CD4-positive, alpha-beta T cell treated with Interleukin-21 for 1 hour (primary cell): ENCODE results near the gene OSBPL7.
"Not testable (repeated sequence)": the region's sequence is repeated elsewhere in the genome, so short reads cannot be mapped to it uniquely, and the experiment has no call there.

Experiments used
- DNase-seq: peaks from one replicate; pipeline ENCODE4 v3.0.0-alpha.2; 2020

OSBPL7 gene

DNA sequence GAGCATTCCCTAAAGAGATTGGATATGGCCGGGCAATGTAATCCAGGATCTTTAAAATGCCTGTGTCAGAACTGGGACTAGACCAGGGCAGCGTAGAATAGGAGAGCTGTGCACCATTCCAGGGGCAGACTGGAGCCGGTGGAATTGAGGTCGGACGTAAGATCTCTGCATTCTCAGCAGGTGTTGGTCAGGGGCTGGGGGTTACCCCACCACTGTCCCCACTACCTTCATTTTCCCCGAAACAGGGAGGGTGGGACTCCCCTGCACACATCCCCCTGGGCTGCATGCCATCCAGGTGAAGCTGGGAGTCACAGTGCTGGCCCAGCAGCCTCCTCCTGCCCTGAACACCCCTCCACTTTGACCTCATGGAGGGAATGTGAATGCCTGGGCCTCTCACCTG, 17.8 kb downstream of the OSBPL7 start:
- no peak for DNase-seq

GRCh38 chr17:47803201-47803600, 18.4 kb downstream of the OSBPL7 start:
- no peak for DNase-seq

GRCh38 chr17:47802341-47803022, 19.1 kb downstream of the OSBPL7 start:
- DNase-seq = peak; percentile 69

GRCh38 chr17:47801906-47802305, 19.7 kb downstream of the OSBPL7 start:
- no peak for DNase-seq

GRCh38 chr17:47801176-47801765, 20.3 kb downstream of the OSBPL7 start:
- no peak for DNase-seq

DNA sequence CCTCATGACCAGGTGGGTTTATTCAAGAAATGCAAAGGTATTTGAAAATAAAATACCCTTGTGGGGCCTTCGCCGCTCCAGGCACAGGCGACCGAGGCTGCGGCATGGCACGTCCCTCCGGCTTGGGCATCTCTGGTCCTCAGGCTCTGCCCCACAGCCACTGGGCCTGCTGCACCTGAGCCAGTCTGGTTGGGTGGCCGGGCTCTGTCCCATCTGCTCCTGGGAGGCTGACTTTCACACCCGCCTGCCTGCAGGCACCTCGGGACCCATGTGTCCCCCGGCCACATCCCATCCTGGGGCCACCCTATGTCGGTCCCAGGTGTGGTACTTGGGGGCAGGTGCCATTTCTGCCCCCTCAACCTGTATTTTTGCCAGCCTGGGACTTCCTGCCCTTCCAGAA, 20.9 kb downstream of the OSBPL7 start:
- DNase-seq = no peak

GRCh38 chr17:47797797-47798196, 23.8 kb downstream of the OSBPL7 start:
- DNase-seq = no peak

- no peak for DNase-seq
These were observed 28.6 kb downstream of the OSBPL7 start for GRCh38 chr17:47792979-47793378.

- no peak for DNase-seq
These were observed 29.1 kb downstream of the OSBPL7 start for GRCh38 chr17:47792457-47792856.

DNA sequence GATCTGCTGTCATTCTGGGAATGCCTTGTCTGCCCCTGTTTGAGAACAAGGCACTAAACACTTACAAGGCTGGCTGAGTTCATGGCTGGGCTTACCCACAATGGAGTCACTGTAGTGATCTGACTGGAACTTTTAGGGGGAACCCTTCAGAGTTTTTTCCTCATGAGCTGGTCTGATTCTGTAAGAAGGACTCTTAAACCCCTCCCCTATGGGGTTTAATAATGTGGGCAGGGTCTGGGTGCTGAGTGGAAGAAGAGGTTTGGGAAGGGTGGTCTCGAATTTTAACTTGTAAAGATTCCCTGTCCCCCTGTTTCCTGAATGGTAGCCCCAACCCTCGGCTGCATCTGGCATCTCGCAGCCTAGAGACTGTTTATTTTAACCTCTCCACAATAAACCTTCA, 30.6 kb downstream of the OSBPL7 start:
- no peak for DNase-seq

DNA sequence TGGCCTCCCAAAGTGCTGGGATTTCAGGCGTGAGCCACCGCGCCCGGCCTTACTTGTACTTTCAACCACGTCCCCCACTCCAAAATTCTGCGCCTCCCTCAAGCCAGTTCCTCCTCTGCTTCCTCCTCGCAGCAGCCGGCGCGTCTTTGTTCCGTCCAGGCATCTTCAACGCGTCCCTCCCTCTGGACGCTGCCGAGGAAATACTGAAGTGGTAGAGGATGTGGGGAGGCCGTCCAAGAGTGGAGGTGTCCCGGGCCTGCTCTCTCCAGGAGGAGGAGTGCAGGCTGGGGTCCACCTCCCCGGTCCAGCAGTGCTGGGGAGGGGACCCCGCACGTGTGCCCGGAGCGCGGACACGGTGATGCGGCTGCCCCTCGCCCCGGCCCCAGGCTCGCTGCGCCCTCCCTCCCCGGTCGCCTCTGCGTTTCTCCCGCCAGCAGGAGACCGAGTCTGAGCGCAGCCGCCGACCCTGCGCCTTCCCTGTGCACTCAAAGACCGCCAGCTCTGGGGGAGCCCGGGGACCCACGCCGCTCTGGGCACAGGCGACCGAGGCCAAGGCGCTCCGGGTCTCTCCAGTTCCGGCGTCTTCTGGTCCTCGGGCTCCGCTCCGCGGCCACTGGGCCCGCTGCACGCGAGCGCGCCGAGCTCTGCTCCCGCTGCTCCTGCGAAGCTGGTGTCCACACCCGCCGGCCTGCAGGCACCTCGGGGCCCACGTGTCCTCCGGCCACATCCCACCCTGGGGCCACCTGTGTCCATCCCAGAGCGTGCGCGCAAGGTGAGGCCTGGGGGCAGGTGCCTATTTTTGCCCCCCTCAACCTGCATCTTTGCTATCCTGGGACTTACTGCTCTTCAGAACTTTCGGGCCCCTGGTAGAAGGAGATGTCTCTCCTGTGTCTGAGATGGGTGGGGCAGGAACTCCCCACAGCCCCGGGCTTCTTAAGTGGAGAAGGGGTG, 31.7 kb downstream of the OSBPL7 start:
- peak; percentile 56 for DNase-seq

DNA sequence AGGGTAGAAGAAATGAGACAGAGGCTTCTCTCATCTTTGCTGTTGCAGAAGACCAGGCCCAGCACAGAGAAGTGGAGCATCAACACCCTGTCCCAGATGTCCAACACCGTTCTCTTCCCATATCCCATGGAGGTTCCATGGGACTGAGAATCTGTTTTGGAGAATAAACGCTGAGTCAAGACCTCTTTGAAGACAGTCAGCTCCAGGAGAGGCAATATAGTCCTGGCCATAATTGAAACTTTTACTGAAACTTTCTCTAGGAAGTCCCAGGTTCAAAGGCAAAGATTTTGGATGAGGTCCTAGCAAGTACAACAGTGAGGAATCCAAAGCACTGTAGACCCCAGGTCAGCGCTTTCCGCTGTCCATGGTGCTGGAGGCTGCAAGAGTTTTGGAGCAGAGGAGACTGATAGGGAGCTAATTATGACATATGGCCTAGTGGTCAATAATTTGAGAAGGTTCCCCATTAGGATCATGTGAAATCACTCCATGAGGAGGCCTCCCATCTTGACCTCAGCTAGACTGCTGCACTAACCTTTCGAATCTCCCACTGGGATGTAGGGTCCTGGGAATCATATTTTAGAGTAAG, 36.0 kb downstream of the OSBPL7 start:
- DNase-seq = no peak

DNA sequence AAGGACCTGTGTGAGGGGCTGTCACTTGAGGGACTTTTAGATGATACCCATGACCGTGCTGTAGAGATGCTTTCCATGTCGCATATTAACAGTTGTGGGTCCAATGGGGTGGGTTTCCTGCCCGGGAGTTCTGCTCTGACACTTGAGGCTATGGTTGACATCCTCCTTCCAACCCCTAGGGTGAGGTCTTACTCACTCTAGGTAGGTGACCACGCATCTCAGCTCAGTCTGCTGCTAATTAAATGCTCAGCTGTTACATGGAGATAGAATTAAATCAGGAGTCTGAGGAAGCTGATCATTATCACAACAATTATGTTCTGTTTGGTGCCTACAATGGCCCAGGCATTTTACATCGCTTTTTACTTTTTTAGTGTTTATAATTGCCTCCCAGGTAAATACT, 40.2 kb downstream of the OSBPL7 start:
- no peak for DNase-seq

DNA sequence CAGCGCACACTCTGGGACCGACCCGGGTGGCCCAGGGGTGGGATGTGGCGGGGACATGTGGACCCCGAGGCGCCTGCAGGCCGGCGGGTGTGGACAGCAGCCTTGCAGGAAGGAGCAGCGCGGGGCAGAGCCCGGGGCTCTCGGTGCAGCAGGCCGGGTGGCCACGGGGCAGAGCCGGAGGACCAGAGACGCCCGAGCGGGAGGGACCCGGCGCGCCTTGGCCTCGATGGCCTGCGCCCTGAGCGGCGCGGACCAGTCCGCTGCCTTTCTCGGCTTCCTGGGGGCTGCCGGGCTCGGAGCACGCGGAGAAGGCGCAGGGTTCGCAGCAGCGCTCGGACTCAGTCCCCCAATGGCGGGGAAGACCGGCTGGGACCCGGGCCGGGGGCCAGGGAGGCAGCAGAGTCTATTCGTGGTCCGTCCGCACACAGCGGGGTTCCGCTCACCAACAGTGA, 43.4 kb downstream of the OSBPL7 start:
- no peak for DNase-seq

DNA sequence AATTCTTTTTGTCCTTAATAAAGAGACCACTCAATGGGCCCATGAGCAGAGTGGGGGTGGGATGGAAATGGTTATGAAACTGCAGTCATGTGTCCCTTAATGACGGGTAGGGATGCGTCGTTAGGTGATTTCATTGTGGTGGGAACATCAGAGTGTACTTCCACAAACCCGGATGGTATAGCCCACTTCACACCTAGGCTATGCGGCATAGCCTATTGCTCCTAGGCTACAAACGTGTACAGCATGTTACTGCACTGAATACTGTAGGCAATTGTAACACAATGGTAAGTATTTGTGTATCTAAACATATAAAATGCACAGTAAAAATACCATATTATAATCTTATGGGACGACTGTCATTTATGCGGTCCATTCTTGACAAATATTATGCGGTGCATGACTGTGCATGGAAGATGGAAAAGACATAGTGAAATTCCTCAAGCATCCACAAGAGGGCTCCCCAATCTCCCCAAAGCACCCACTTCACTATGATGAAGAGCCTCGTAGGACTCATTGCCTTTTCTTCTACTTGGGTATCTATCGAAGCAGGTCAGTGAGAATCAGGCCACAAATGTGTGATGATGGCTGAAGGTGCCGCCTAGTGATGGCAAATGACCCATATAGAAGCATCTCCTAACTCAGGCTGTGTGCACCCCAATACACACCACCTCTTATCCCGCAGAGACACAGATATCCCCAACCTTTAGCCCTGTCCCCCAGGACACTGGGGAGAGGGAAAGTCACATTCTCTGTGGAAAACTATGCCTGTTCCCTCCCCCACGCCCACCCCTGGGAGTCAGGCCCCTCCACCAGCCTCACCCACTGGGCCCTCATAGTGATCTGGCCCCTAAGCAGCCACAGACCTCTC, 45.0 kb downstream of the OSBPL7 start:
- DNase-seq = peak; percentile 62

DNA sequence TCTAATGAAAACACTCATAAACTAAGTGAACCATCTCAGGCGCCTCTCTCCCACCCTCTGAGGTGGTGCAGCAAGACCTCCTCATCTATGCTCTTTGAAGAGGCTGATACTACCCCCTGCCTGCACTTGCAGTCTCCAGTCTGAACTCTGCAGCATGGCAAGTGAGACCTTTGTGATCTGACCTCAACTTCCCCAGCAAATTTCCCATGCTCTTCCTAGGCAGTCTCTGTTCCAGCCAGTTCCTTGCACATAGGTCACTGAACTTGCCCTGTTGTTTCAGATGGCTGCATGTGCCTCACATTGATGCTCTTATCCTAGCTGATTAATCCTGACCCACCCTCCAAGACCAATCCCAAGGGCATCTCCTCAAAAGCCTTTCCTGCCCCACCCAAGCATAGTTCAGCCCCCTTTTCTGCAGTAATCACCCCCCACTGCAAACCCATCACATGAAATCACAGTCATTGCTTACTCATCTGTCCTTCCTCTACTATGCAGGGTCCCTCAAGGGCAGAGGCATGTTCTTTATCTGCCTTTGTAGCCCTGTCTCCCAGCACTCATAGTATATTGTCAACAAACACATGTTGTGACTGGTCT, 46.5 kb downstream of the OSBPL7 start:
- no peak for DNase-seq

- no peak for DNase-seq
These were observed 47.3 kb downstream of the OSBPL7 start for GRCh38 chr17:47774331-47774730.

DNA sequence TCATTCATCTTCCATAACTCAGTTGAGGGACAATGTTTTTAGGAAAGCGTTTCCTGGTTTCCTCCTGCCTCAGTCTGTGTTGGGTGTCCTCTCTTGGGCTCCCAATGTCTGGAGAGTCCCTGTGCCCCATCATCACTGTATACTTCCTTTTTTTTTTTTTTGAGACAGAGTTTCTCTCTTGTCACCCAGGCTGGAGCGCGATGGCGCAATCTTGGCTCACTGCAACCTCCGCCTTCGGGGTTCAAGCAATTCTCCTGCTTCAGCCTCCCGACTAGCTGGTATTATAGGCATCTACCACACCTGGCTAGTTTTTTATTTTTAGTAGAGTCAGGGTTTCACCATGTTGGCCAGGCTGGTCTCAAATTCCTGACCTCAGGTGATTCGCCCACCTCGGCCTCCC, 47.9 kb downstream of the OSBPL7 start:
- not testable (repeated sequence) for DNase-seq

DNA sequence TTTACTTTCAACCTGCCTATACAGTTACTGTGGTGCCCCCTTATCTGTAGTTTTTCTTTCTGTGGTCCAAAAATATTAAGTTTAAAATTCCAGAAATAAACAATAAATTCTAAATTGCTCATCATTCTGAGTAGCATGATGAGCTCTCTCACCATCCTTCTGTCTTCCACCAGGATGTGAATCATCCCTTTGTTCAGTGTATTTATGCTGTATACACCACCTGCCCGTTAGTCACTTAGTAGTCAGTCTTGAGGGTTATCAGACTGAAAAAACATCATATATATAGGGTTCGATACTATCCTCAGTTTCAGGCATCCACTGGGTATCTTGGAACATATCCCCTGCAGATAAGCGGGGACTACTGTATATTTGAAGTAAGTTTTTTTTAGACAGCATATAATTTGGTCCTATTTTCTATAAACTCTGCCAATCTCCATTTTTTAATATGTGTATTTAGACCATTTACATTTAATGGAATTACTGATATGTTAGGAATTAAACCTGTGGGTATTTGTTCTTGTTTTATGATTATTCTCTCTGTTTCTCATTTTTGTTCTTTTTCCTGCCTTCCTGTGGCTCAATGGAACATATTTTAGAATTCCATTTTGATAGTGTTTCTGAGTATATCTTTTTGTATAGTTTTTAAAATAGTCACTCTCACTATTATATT, 57.5 kb downstream of the OSBPL7 start:
- no peak for DNase-seq

- DNase-seq = peak; percentile 24
These were observed 58.9 kb downstream of the OSBPL7 start for GRCh38 chr17:47762728-47763127.

GRCh38 chr17:47760409-47761140, 61.0 kb downstream of the OSBPL7 start:
- no peak for DNase-seq
